Bronchial epithelial cell (primary cell): Measurements from ENCODE around the gene CHRNA5. TPM values are rescaled to one million over a fixed set of nuclear protein-coding genes. Genes with fewer than 3 reads are reported as not detected.

Experiments used
- DNase-seq: peaks from one replicate; pipeline ENCODE4 v3.0.0-alpha.2; 2010; ENCODE audit warnings: low read depth
- FAIRE-seq: peaks from 2 replicates; lab custom pipeline; 2011; peaks lifted over from hg19 to GRCh38; lab: Jason Lieb, UNC
- H3K27me3 ChIP-seq: 2 replicates; pipeline ENCODE4 v1.5.1; 2011; ENCODE audit warnings: low read length; ENCODE audit not compliant: control insufficient read depth, insufficient read depth
- H3K36me3 ChIP-seq: 2 replicates; pipeline ENCODE4 v1.5.1; 2011; ENCODE audit warnings: low read length; ENCODE audit not compliant: control insufficient read depth, insufficient read depth
- H3K4me3 ChIP-seq: 2 replicates; pipeline ENCODE4 v1.5.1; 2011; ENCODE audit warnings: mild to moderate bottlenecking, low read depth, low read length, control low read depth
- total RNA-seq: library from RNA; depleted of rRNA; stranded (reverse); fragments of >200 nt; gene quantifications from 2 replicates; pipeline ENCODE4 v1.2.1, GENCODE V29; 2014
- TF ChIP-seq, protein P1 (sequence below): IDR thresholded peaks from 2 replicates; pipeline ENCODE4 v1.5.1; 2011; ENCODE audit warnings: mild to moderate bottlenecking, moderate library complexity, low read length, control low read depth, inconsistent platforms; ENCODE audit not compliant: insufficient read depth, severe bottlenecking

The CHRNA5 gene
- total RNA-seq, 1 donor from 2014 or later, result 2.4 TPM

DNA sequence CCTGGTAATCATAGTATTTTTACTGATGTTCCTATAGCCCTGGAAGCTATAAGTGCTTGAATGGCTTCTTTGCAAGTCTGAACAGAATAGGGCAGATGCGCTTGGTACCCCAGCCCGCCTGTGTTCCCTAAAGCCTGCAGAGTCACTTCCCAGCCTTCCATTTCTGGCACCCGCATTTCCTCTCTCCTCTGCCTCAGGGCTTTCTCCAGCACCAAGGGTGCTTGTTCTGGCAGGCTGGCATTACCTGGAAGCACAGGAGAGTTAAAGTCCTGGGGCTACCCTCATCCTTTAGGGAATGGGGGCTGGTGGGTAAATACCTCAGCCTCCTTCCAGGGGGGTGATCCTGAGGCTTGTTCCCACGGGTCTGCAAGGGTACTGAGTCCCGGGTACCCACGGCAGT is 62.9 kb downstream of the CHRNA5 start:
- FAIRE-seq, result no peak
- Histone ChIP-seq H3K4me3 (no peak overlapping the region), H3K27me3 (peaks cover 7% of the 10 kb centered on the region), H3K36me3 (no peaks in the 10 kb centered on the region)
- DNase-seq, result peak; percentile 19
- TF ChIP-seq, protein P1, sequence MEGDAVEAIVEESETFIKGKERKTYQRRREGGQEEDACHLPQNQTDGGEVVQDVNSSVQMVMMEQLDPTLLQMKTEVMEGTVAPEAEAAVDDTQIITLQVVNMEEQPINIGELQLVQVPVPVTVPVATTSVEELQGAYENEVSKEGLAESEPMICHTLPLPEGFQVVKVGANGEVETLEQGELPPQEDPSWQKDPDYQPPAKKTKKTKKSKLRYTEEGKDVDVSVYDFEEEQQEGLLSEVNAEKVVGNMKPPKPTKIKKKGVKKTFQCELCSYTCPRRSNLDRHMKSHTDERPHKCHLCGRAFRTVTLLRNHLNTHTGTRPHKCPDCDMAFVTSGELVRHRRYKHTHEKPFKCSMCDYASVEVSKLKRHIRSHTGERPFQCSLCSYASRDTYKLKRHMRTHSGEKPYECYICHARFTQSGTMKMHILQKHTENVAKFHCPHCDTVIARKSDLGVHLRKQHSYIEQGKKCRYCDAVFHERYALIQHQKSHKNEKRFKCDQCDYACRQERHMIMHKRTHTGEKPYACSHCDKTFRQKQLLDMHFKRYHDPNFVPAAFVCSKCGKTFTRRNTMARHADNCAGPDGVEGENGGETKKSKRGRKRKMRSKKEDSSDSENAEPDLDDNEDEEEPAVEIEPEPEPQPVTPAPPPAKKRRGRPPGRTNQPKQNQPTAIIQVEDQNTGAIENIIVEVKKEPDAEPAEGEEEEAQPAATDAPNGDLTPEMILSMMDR, result no peak

DNA sequence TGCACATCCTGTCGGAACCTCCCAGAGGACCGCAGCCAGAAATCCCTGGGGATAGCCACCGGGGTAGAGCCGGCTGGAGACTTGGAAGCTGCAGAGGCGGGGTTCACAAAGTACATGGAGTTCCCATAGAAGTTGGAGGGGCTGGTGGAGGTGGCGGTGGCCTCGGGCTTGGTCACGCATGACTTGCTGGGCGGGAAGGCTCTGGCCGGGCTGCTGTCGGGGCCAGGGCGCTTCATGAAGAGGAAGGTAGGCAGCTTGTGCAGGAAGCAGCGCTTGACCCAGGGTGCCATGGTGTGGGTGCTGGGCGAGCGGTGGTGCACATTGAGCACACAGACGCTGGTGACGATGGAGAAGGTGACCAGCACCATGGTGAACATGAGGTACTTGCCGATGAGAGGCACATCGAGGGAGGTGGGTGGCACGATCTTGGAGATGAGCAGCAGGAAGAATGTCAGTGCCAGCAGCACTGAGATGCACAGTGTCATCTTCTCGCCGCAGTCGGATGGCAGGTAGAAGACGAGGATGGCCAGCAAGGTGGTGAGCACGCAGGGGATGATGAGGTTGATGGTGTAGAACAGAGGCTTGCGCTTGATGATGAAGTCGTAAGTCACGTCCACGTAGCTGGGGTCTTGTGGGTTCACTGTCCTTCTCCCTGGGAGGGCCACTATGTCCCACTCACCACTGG is 63.9 kb downstream of the CHRNA5 start:
- FAIRE-seq (peak; percentile 92), DNase-seq (no peak)
- H3K4me3 ChIP-seq, result no peak overlapping the region
- peaks cover 5% of the 10 kb centered on the region for H3K27me3 ChIP-seq
- H3K36me3 ChIP-seq, result no peaks in the 10 kb centered on the region
- TF ChIP-seq, protein P1, result no peak

- FAIRE-seq (no peak), DNase-seq (no peak)
- Histone ChIP-seq H3K36me3 (no peaks in the 10 kb centered on the region), H3K4me3 (no peak overlapping the region), H3K27me3 (peaks cover 5% of the 10 kb centered on the region)
- TF ChIP-seq, protein P1, result no peak
Observed at GRCh38 chr15:78629716-78630065, 64.4 kb downstream of the CHRNA5 start.

- DNase-seq, result no peak
- TF ChIP-seq, protein P1, result no peak
- peaks cover 2% of the 10 kb centered on the region for H3K27me3 ChIP-seq
- no peak overlapping the region for H3K4me3 ChIP-seq
- no peak for FAIRE-seq
- H3K36me3 ChIP-seq, result no peaks in the 10 kb centered on the region
Observed at GRCh38 chr15:78630886-78631633, 65.7 kb downstream of the CHRNA5 start.

GRCh38 chr15:78633348-78633747 is 68.0 kb downstream of the CHRNA5 start:
- Histone ChIP-seq H3K36me3 (no peaks in the 10 kb centered on the region), H3K4me3 (no peak overlapping the region), H3K27me3 (peaks cover 2% of the 10 kb centered on the region)
- TF ChIP-seq, protein P1, result no peak
- DNase-seq, result no peak
- FAIRE-seq, result no peak
